Nephron (organoid): ENCODE measurements around the gene VAV2.

Source experiments
- H3K27ac Mint-ChIP-seq, 3 experiments: 2 replicates each; pipeline ENCODE4 v1.8.0; 2020; ENCODE audit warnings: mixed read lengths in 3 of 3, mild to moderate bottlenecking in 2 of 3, moderate library complexity in 1 of 3
- H3K27me3 Mint-ChIP-seq: 2 replicates; pipeline ENCODE4 v1.8.0; 2021; ENCODE audit warnings: low read depth, mild to moderate bottlenecking, moderate library complexity, mixed read lengths
- H3K36me3 Mint-ChIP-seq: 2 replicates; pipeline ENCODE4 v1.8.0; 2020; ENCODE audit warnings: low read depth, mixed read lengths
- H3K4me1 Mint-ChIP-seq: 2 replicates; pipeline ENCODE4 v1.8.0; 2020; ENCODE audit warnings: mixed read lengths
- H3K4me3 Mint-ChIP-seq, 3 experiments: 2 replicates each; pipeline ENCODE4 v1.8.0; 2020; ENCODE audit warnings: mild to moderate bottlenecking in 3 of 3, mixed read lengths in 3 of 3, moderate library complexity in 2 of 3
- H3K9me3 Mint-ChIP-seq: 2 replicates; pipeline ENCODE4 v1.8.0; 2020; ENCODE audit warnings: mixed read lengths
- TF ChIP-seq, protein P1 (sequence below), 3 experiments: fragments of 200-600 bp; sonication (generic); IDR thresholded peaks; one replicate each; pipeline ENCODE4 v1.5.0; 2021; ENCODE audit warnings: antibody characterized with exemption in 3 of 3; ENCODE audit not compliant: unreplicated experiment in 3 of 3

The VAV2 gene

DNA sequence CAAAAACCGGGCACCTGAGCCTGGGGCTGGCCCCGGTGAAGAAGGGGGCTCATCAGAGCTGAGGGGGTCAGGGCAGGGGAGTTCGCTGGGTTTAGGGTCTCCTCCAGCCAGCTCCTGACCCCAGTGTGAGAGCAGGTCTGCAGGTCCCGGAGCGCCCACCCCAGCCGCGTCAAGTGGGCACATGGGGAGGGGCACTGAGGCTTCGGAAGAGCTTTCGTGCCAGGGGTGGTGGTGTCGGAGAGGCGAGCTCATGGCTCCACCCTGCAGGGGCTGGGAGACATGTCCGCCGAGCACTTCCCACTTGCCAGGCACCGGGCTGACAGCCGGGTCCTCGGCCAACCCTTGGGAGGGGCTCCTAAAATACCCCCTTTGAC, 13.2 kb downstream of the VAV2 start:
- Mint-ChIP-seq H3K36me3 (no peaks in the 10 kb centered on the region), H3K4me1 (peaks cover 40% of the 10 kb centered on the region), H3K27me3 (no peaks in the 10 kb centered on the region), H3K4me3 (no peak overlapping the region), H3K9me3 (no peaks in the 10 kb centered on the region), H3K27ac (no peak overlapping the region)
- TF ChIP-seq, protein P1, sequence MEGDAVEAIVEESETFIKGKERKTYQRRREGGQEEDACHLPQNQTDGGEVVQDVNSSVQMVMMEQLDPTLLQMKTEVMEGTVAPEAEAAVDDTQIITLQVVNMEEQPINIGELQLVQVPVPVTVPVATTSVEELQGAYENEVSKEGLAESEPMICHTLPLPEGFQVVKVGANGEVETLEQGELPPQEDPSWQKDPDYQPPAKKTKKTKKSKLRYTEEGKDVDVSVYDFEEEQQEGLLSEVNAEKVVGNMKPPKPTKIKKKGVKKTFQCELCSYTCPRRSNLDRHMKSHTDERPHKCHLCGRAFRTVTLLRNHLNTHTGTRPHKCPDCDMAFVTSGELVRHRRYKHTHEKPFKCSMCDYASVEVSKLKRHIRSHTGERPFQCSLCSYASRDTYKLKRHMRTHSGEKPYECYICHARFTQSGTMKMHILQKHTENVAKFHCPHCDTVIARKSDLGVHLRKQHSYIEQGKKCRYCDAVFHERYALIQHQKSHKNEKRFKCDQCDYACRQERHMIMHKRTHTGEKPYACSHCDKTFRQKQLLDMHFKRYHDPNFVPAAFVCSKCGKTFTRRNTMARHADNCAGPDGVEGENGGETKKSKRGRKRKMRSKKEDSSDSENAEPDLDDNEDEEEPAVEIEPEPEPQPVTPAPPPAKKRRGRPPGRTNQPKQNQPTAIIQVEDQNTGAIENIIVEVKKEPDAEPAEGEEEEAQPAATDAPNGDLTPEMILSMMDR (IDR thresholded peaks at IDR 0.05; ENCODE audit: unreplicated experiment in 3 of 3): no peak

DNA sequence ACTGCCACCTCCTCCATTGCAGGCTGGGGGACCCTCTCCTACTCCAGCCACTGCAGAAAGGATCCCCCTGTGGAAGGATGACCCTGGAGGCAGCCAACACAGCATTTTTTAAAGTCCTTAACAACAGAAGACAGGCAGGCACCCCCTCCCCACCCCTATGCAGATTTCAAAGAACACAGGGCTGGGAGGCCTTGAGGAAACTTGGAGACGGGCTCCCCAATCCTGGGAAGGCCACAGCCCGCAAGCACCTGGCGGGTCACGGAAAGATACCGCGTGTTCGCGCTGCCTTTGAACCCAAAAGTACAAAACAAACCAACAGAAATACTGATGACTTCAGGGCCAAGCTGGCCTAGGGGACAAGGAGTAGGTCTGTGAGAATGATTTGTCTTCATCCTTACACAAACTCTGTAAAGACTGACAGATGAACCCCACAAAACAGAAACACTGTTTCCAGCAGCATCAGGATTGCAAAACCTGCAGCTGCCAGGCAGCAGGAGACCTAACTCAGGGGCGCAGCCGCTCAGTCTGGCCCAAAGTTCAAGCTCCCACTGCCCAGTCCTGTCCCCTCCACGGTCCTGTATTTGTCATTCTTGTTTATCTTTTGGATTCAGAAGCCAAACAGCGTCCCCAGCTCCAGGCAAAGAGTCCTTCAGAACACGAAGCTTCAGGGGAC, 13.8 kb downstream of the VAV2 start:
- Mint-ChIP-seq H3K36me3 (no peaks in the 10 kb centered on the region), H3K27ac (no peak overlapping the region), H3K4me1 (peaks cover 40% of the 10 kb centered on the region), H3K4me3 (no peak overlapping the region), H3K9me3 (no peaks in the 10 kb centered on the region), H3K27me3 (no peaks in the 10 kb centered on the region)
- TF ChIP-seq, protein P1 (IDR thresholded peaks at IDR 0.05; ENCODE audit: unreplicated experiment in 3 of 3): no peak

DNA sequence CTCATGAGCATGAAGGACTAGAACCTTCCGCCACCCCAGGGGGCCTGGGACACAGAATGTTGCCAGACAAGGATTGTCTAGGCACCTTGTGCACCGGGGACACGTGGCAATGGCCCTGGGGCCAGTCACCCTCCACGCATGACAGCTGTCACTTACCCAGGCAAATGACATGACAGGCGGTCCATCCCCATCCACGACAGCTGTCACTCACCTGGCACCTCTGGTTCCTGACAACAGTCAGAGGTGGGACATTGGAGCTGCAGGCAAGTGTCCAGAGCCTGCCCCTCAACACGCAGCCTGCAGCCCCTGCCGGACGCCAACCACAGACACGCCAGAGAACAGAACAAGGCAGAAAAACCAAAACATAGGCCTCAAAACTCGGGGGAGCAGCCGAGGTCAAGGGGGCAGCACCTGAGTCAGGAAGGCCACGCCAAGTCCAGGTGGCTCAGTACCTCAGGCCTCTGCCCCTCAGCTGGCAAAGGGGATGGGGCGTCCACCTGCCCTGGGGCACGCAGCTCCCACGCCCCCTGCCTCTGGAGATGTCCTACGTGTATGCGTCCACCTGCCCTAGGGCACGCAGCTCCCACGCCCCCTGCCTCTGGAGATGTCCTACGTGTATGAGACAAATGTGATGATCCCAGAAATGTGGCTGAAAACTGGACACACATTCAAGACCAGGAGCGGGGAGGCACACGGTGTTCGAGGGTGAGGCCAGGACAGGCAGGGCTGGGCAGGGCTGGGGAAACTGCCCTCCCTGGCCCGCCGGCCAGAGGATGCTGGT, 14.5 kb downstream of the VAV2 start:
- Mint-ChIP-seq H3K27me3 (no peaks in the 10 kb centered on the region), H3K9me3 (no peaks in the 10 kb centered on the region), H3K36me3 (no peaks in the 10 kb centered on the region), H3K4me3 (no peak overlapping the region), H3K27ac (no peak overlapping the region), H3K4me1 (peaks cover 38% of the 10 kb centered on the region)
- TF ChIP-seq, protein P1 (IDR thresholded peaks at IDR 0.05; ENCODE audit: unreplicated experiment in 3 of 3): no peak

DNA sequence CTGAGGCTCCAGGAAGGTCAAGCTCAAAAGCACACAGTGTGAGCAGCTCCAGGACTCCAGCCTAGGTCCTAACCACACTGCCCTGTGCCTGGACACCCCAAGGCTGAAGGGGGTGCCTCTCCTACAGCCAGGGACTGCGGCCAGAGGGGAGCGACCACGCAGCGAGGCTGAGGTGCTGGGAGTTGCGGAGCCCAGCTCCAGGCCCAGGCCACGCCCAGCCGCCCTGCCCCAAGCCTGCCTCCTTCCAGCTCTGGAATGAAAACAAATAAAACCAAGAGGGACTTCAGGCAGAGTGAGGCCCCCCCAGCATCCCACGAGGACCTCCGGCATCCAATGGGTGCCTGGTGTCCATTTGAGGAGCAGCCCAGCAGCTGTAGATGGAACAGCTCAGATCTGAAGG, 15.2 kb downstream of the VAV2 start:
- no peaks in the 10 kb centered on the region for H3K36me3 Mint-ChIP-seq

DNA sequence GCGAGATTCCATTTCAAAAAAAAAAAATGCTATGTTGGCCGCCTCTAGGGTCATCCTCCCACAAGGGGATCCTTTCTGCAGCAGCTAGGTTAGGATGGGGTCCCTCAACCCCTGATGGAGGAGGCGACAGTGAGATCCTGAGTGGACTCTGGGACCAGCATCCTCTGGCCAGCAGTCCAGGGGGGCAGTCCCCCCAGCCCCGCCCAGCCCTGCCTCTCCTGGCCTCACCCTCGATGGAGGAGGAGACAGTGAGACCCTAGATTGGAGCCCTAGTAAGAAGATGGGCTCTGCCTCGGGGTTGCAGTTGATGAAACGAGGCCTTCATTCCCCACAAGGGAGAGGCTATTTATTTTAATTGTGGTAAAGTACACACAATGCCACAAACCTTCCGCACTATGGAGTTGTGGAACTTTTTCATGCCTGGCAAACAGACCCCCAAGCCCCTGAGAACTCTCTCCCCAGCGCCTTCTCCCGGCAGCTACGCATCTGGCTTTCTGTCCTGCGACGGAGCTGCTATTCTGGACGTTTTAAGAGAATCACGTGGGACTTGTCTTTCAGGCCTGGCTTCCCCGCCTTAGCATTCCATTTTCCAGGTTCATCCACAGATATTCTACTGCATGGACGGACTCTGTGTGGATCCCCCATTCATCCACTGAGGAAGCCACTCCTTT, 15.8 kb downstream of the VAV2 start:
- Mint-ChIP-seq H3K4me1 (peaks cover 45% of the 10 kb centered on the region), H3K36me3 (no peaks in the 10 kb centered on the region), H3K9me3 (no peaks in the 10 kb centered on the region), H3K27ac (no peak overlapping the region), H3K27me3 (no peaks in the 10 kb centered on the region), H3K4me3 (no peak overlapping the region)
- TF ChIP-seq, protein P1 (IDR thresholded peaks at IDR 0.05; ENCODE audit: unreplicated experiment in 3 of 3): no peak

More for the DNA sequence above, 15.2 kb downstream of the VAV2 start:
- Mint-ChIP-seq H3K27ac (no peak overlapping the region), H3K4me3 (no peak overlapping the region), H3K9me3 (no peaks in the 10 kb centered on the region), H3K27me3 (no peaks in the 10 kb centered on the region), H3K4me1 (peaks cover 43% of the 10 kb centered on the region)
- TF ChIP-seq, protein P1 (IDR thresholded peaks at IDR 0.05; ENCODE audit: unreplicated experiment in 3 of 3): no peak
